Lower leg skin (tissue), 4 donors: Measurements from ENCODE around the gene MTHFD1L. TPM values are rescaled to one million over a fixed set of nuclear protein-coding genes. Genes with fewer than 3 reads are reported as not detected.

Source experiments
- DNase-seq, 2 donors: peaks; one replicate each; pipeline ENCODE4 v3.0.0-alpha.2; 2019; ENCODE audit warnings: low spot score in 2 of 2
- H3K4me3 ChIP-seq: fragments of 200-600 bp; sonication (generic); 2 replicates; pipeline ENCODE4 v1.5.1; 2017; ENCODE audit warnings: mild to moderate bottlenecking, low read depth; ENCODE audit not compliant: poor library complexity, severe bottlenecking
- CTCF ChIP-seq, 3 donors: fragments of 450-650 bp; IDR thresholded peaks; one replicate each; pipeline ENCODE4 v1.5.1; 2016; ENCODE audit warnings: antibody characterized with exemption in 3 of 3, mild to moderate bottlenecking in 3 of 3, moderate library complexity in 2 of 3
- POLR2A ChIP-seq, 2 donors: fragments of 450-650 bp; IDR thresholded peaks; one replicate each; pipeline ENCODE4 v1.6.1; 2016 to 2017; ENCODE audit warnings: antibody characterized with exemption in 2 of 2, mild to moderate bottlenecking in 1 of 2, moderate library complexity in 1 of 2
- WGBS, 2 donors: methylation state at CpG; one replicate each; pipeline ENCODE4 v1.1.5; 2018; 5-methylcytosine and 5-hydroxymethylcytosine counted together
- intact Hi-C: fragments of 100-400 bp; cut with DNase I; formaldehyde crosslinking; loops from one replicate; pipeline ENCODE4 v1.15.0; 2023; ENCODE audit warnings: low total_unique reads
- total RNA-seq, 4 donors: library from RNA; depleted of rRNA; stranded (reverse); fragments of >200 nt; gene quantifications; one replicate each; pipeline ENCODE4 v1.1.0, GENCODE V29; 2016

The MTHFD1L gene
- total RNA-seq, 4 donors from 2014 or later: 2.1 to 7.1 (median 4.4) TPM

- DNase-seq: no peak
- TF ChIP-seq CTCF (IDR thresholded peaks at IDR 0.05): no peak
- no peak for TF ChIP-seq POLR2A (IDR thresholded peaks at IDR 0.05)
Measured at GRCh38 chr6:150925590-150925928, 60.1 kb downstream of the MTHFD1L start.

GRCh38 chr6:150925976-150926375, 60.5 kb downstream of the MTHFD1L start:
- 72 to 80% methylated on average over 7 of the region's 7 CpGs for WGBS, 2 donors
- intact Hi-C loops: no loop called here
- TF ChIP-seq POLR2A (IDR thresholded peaks at IDR 0.05) (no peak), CTCF (IDR thresholded peaks at IDR 0.05) (no peak)
- H3K4me3 ChIP-seq: no peak overlapping the region
- DNase-seq: no peak

More at GRCh38 chr6:150925590-150925928, 60.1 kb downstream of the MTHFD1L start:
- no peak overlapping the region for H3K4me3 ChIP-seq
- 63 to 65% methylated on average over 5 of the region's 5 CpGs for WGBS, 2 donors
- intact Hi-C loops: no loop called here

GRCh38 chr6:150928882-150929281, 63.4 kb downstream of the MTHFD1L start:
- intact Hi-C loops: no loop called here
- WGBS, 2 donors: 73 to 88% methylated on average over 3 of the region's 3 CpGs
- TF ChIP-seq POLR2A (IDR thresholded peaks at IDR 0.05) (no peak), CTCF (IDR thresholded peaks at IDR 0.05) (no peak)
- DNase-seq: peak in 1 of 2 donors; percentile 48
- no peak overlapping the region for H3K4me3 ChIP-seq

GRCh38 chr6:150929416-150929815, 63.9 kb downstream of the MTHFD1L start:
- intact Hi-C loops: no loop called here

GRCh38 chr6:150930841-150931240, 65.3 kb downstream of the MTHFD1L start:
- DNase-seq: no peak
- 62 to 68% methylated on average over 1 of the region's 1 CpG for WGBS, 2 donors

More at GRCh38 chr6:150929416-150929815, 63.9 kb downstream of the MTHFD1L start:
- WGBS, 2 donors: 48 to 56% methylated on average over 2 of the region's 2 CpGs
- TF ChIP-seq POLR2A (IDR thresholded peaks at IDR 0.05) (no peak), CTCF (IDR thresholded peaks at IDR 0.05) (no peak)
- no peak overlapping the region for H3K4me3 ChIP-seq
- peak in 1 of 2 donors; percentile 42 for DNase-seq

More at GRCh38 chr6:150930841-150931240, 65.3 kb downstream of the MTHFD1L start:
- TF ChIP-seq POLR2A (IDR thresholded peaks at IDR 0.05): no peak
- no peak for TF ChIP-seq CTCF (IDR thresholded peaks at IDR 0.05)
- no peak overlapping the region for H3K4me3 ChIP-seq
- intact Hi-C loops: no loop called here
